Testis (tissue), 2 donors: ENCODE results near the gene NR4A2.

ENCODE experiments used
- CTCF ChIP-seq, 3 experiments: fragments of 450-650 bp in 2 of 3; fragments of 200-600 bp in 1 of 3; sonication (generic) in 1 of 3; IDR thresholded peaks; one replicate each; pipeline ENCODE4 v1.5.1; 2016 to 2019; ENCODE audit warnings: antibody characterized with exemption in 3 of 3, mild to moderate bottlenecking in 2 of 3, moderate library complexity in 1 of 3
- POLR2A ChIP-seq: fragments of 450-650 bp; IDR thresholded peaks from one replicate; pipeline ENCODE4 v1.6.1; 2017; ENCODE audit warnings: antibody characterized with exemption, mild to moderate bottlenecking, moderate library complexity

DNA sequence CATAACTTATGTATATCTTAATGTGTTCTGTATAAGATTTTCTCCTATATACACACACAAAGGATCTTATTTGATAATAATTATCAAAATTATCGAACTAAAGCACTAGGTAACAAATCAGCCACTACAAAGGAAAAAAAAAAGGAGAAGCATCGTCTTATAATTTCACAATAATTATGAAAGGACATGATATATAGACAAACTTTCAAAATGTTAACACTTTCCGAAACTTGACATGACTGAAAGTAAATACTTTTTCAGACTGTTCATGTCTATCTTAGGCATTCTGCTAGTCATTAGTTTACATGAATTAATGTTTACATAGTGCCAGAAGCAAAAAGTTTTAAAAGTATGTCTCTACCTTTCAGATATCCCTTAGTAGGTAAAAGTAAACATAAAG is 7.3 kb upstream of the NR4A2 start:
- no peak for TF ChIP-seq CTCF (IDR thresholded peaks at IDR 0.05)
- no peak for TF ChIP-seq POLR2A
